ENCODE measurements around the gene CHID1.

The CHID1 gene

GRCh38 chr11:947744-948143 lies 37.1 kb upstream of the CHID1 start:
- no peaks in the 10 kb centered on the region for H3K27me3 ChIP-seq (ENCODE audit: insufficient read depth, low read length)
- peaks cover 6% of the 10 kb centered on the region; the same call in 1 of the 2 replicates for H3K36me3 ChIP-seq (ENCODE audit: insufficient read depth, low read length)
- 94% methylated on average over 4 of the region's 4 CpGs for WGBS
- H3K9ac ChIP-seq (ENCODE audit: low read depth, low read length), result no peak overlapping the region
- no peak overlapping the region for H3K4me3 ChIP-seq (ENCODE audit: low read length)
- no peaks in the 10 kb centered on the region for H3K9me3 ChIP-seq (ENCODE audit: insufficient read depth, low read depth, low read length)
- no peak overlapping the region for H3K27ac ChIP-seq (ENCODE audit: low read depth, low read length)
- peaks cover 37% of the 10 kb centered on the region for H3K4me1 ChIP-seq (ENCODE audit: insufficient read depth, low read length)

GRCh38 chr11:945986-946385 lies 35.4 kb upstream of the CHID1 start:
- no peak overlapping the region for H3K4me3 ChIP-seq (ENCODE audit: low read length)
- H3K9ac ChIP-seq (ENCODE audit: low read depth, low read length), result no peak overlapping the region
- WGBS, result 65% methylated on average over 9 of the region's 9 CpGs
- peaks cover 3% of the 10 kb centered on the region; the same call in 1 of the 2 replicates for H3K36me3 ChIP-seq (ENCODE audit: insufficient read depth, low read length)
- H3K9me3 ChIP-seq (ENCODE audit: insufficient read depth, low read depth, low read length), result no peaks in the 10 kb centered on the region
- no peaks in the 10 kb centered on the region for H3K27me3 ChIP-seq (ENCODE audit: insufficient read depth, low read length)
- H3K4me1 ChIP-seq (ENCODE audit: insufficient read depth, low read length), result peaks cover 39% of the 10 kb centered on the region
- H3K27ac ChIP-seq (ENCODE audit: low read depth, low read length), result peak overlapping the region; percentile 93; the same call in 1 of the 2 replicates

- H3K36me3 ChIP-seq (ENCODE audit: insufficient read depth, low read length), result peaks cover 3% of the 10 kb centered on the region; the same call in 1 of the 2 replicates
Measured at GRCh38 chr11:944711-945470, 34.3 kb upstream of the CHID1 start.

GRCh38 chr11:942823-943222 lies 32.2 kb upstream of the CHID1 start:
- peak overlapping the region; percentile 43 for H3K27ac ChIP-seq (ENCODE audit: low read depth, low read length)
- H3K9ac ChIP-seq (ENCODE audit: low read depth, low read length), result no peak overlapping the region

More at GRCh38 chr11:944711-945470, 34.3 kb upstream of the CHID1 start:
- Histone ChIP-seq H3K4me3 (ENCODE audit: low read length) (peak overlapping the region; percentile 29; the same call in 1 of the 2 replicates), H3K27ac (ENCODE audit: low read depth, low read length) (peak overlapping the region; percentile 93), H3K9me3 (ENCODE audit: insufficient read depth, low read depth, low read length) (no peaks in the 10 kb centered on the region), H3K4me1 (ENCODE audit: insufficient read depth, low read length) (peaks cover 49% of the 10 kb centered on the region), H3K27me3 (ENCODE audit: insufficient read depth, low read length) (no peaks in the 10 kb centered on the region), H3K9ac (ENCODE audit: low read depth, low read length) (peak overlapping the region; percentile 68)
- WGBS, result 25% methylated on average over 13 of the region's 13 CpGs

GRCh38 chr11:940496-941135 lies 30.0 kb upstream of the CHID1 start:
- Histone ChIP-seq H3K4me3 (ENCODE audit: low read length) (no peak overlapping the region), H3K27ac (ENCODE audit: low read depth, low read length) (peak overlapping the region; percentile 14; the same call in 1 of the 2 replicates), H3K9me3 (ENCODE audit: insufficient read depth, low read depth, low read length) (no peaks in the 10 kb centered on the region), H3K4me1 (ENCODE audit: insufficient read depth, low read length) (peaks cover 51% of the 10 kb centered on the region), H3K9ac (ENCODE audit: low read depth, low read length) (no peak overlapping the region), H3K27me3 (ENCODE audit: insufficient read depth, low read length) (no peaks in the 10 kb centered on the region), H3K36me3 (ENCODE audit: insufficient read depth, low read length) (peaks cover 3% of the 10 kb centered on the region; the same call in 1 of the 2 replicates)
- 70% methylated on average over 11 of the region's 11 CpGs for WGBS

More at GRCh38 chr11:942823-943222, 32.2 kb upstream of the CHID1 start:
- no peaks in the 10 kb centered on the region for H3K9me3 ChIP-seq (ENCODE audit: insufficient read depth, low read depth, low read length)
- H3K36me3 ChIP-seq (ENCODE audit: insufficient read depth, low read length), result peaks cover 3% of the 10 kb centered on the region; the same call in 1 of the 2 replicates
- H3K4me1 ChIP-seq (ENCODE audit: insufficient read depth, low read length), result peaks cover 56% of the 10 kb centered on the region
- no peak overlapping the region for H3K4me3 ChIP-seq (ENCODE audit: low read length)
- H3K27me3 ChIP-seq (ENCODE audit: insufficient read depth, low read length), result no peaks in the 10 kb centered on the region
- WGBS, result 83% methylated on average over 8 of the region's 9 CpGs

- Histone ChIP-seq H3K36me3 (ENCODE audit: insufficient read depth, low read length) (no peaks in the 10 kb centered on the region), H3K9me3 (ENCODE audit: insufficient read depth, low read depth, low read length) (no peaks in the 10 kb centered on the region), H3K4me1 (ENCODE audit: insufficient read depth, low read length) (peaks cover 50% of the 10 kb centered on the region), H3K9ac (ENCODE audit: low read depth, low read length) (no peak overlapping the region), H3K27ac (ENCODE audit: low read depth, low read length) (peak overlapping the region; percentile 4; the same call in 1 of the 2 replicates), H3K27me3 (ENCODE audit: insufficient read depth, low read length) (no peaks in the 10 kb centered on the region), H3K4me3 (ENCODE audit: low read length) (no peak overlapping the region)
- WGBS, result 50% methylated on average over 10 of the region's 10 CpGs
Measured at GRCh38 chr11:937841-938261, 27.2 kb upstream of the CHID1 start.

GRCh38 chr11:936199-936598 lies 25.6 kb upstream of the CHID1 start:
- 97% methylated on average over 3 of the region's 3 CpGs for WGBS
- H3K4me1 ChIP-seq (ENCODE audit: insufficient read depth, low read length), result peaks cover 51% of the 10 kb centered on the region
- H3K27me3 ChIP-seq (ENCODE audit: insufficient read depth, low read length), result no peaks in the 10 kb centered on the region
- H3K27ac ChIP-seq (ENCODE audit: low read depth, low read length), result no peak overlapping the region
- no peak overlapping the region for H3K4me3 ChIP-seq (ENCODE audit: low read length)
- no peak overlapping the region for H3K9ac ChIP-seq (ENCODE audit: low read depth, low read length)
- no peaks in the 10 kb centered on the region for H3K36me3 ChIP-seq (ENCODE audit: insufficient read depth, low read length)
- H3K9me3 ChIP-seq (ENCODE audit: insufficient read depth, low read depth, low read length), result no peaks in the 10 kb centered on the region

- Histone ChIP-seq H3K4me3 (ENCODE audit: low read length) (no peak overlapping the region), H3K27me3 (ENCODE audit: insufficient read depth, low read length) (no peaks in the 10 kb centered on the region), H3K9ac (ENCODE audit: low read depth, low read length) (no peak overlapping the region), H3K4me1 (ENCODE audit: insufficient read depth, low read length) (peaks cover 40% of the 10 kb centered on the region), H3K27ac (ENCODE audit: low read depth, low read length) (peak overlapping the region; percentile 72; the same call in 1 of the 2 replicates), H3K9me3 (ENCODE audit: insufficient read depth, low read depth, low read length) (no peaks in the 10 kb centered on the region), H3K36me3 (ENCODE audit: insufficient read depth, low read length) (no peaks in the 10 kb centered on the region)
- WGBS, result 46% methylated on average over 5 of the region's 6 CpGs
Measured at GRCh38 chr11:934527-934926, 23.9 kb upstream of the CHID1 start.

- Histone ChIP-seq H3K9ac (ENCODE audit: low read depth, low read length) (0 out of 2 replicates have a peak overlapping the region, but pooled peaks have one; percentile 30), H3K9me3 (ENCODE audit: insufficient read depth, low read depth, low read length) (no peaks in the 10 kb centered on the region), H3K27ac (ENCODE audit: low read depth, low read length) (peak overlapping the region; percentile 72; the same call in 1 of the 2 replicates), H3K4me3 (ENCODE audit: low read length) (0 out of 2 replicates have a peak overlapping the region, but pooled peaks have one; percentile 12), H3K27me3 (ENCODE audit: insufficient read depth, low read length) (no peaks in the 10 kb centered on the region), H3K4me1 (ENCODE audit: insufficient read depth, low read length) (peaks cover 40% of the 10 kb centered on the region), H3K36me3 (ENCODE audit: insufficient read depth, low read length) (peaks cover 4% of the 10 kb centered on the region; the same call in 1 of the 2 replicates)
- 56% methylated on average over 7 of the region's 7 CpGs for WGBS
Measured at GRCh38 chr11:933936-934335, 23.3 kb upstream of the CHID1 start.

GRCh38 chr11:933142-933851 lies 22.7 kb upstream of the CHID1 start:
- no peaks in the 10 kb centered on the region for H3K27me3 ChIP-seq (ENCODE audit: insufficient read depth, low read length)
- H3K4me3 ChIP-seq (ENCODE audit: low read length), result 0 out of 2 replicates have a peak overlapping the region, but pooled peaks have one; percentile 12
- peaks cover 8% of the 10 kb centered on the region; the same call in 1 of the 2 replicates for H3K36me3 ChIP-seq (ENCODE audit: insufficient read depth, low read length)
- 0 out of 2 replicates have a peak overlapping the region, but pooled peaks have one; percentile 30 for H3K9ac ChIP-seq (ENCODE audit: low read depth, low read length)
- 81% methylated on average over 14 of the region's 14 CpGs for WGBS
- H3K27ac ChIP-seq (ENCODE audit: low read depth, low read length), result peak overlapping the region; percentile 72; the same call in 1 of the 2 replicates
- peaks cover 40% of the 10 kb centered on the region for H3K4me1 ChIP-seq (ENCODE audit: insufficient read depth, low read length)
- H3K9me3 ChIP-seq (ENCODE audit: insufficient read depth, low read depth, low read length), result no peaks in the 10 kb centered on the region

All from HUES64 (cell line).